ENCODE results near the gene TMEM95.

TMEM95 gene

DNA sequence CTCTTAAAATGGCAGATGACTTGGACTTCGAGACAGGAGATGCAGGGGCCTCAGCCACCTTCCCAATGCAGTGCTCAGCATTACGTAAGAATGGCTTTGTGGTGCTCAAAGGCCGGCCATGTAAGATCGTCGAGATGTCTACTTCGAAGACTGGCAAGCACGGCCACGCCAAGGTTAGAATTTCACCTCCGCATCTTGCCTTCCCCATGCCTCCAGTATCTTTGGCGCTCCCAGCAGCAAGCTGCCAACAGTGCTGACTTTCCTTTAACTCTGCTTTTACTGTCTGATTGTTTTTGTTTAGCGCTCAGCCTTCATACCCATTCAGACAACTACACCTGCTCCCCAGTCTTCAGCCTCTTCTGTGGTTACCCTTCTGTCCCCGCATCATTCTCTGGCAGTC is 45.3 kb upstream of the TMEM95 start:
- TF ChIP-seq, protein P1, sequence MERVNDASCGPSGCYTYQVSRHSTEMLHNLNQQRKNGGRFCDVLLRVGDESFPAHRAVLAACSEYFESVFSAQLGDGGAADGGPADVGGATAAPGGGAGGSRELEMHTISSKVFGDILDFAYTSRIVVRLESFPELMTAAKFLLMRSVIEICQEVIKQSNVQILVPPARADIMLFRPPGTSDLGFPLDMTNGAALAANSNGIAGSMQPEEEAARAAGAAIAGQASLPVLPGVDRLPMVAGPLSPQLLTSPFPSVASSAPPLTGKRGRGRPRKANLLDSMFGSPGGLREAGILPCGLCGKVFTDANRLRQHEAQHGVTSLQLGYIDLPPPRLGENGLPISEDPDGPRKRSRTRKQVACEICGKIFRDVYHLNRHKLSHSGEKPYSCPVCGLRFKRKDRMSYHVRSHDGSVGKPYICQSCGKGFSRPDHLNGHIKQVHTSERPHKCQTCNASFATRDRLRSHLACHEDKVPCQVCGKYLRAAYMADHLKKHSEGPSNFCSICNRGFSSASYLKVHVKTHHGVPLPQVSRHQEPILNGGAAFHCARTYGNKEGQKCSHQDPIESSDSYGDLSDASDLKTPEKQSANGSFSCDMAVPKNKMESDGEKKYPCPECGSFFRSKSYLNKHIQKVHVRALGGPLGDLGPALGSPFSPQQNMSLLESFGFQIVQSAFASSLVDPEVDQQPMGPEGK (CRISPR knock-in tag; IDR thresholded peaks at IDR 0.05; ENCODE audit: borderline replicate concordance), result no peak
- TF ChIP-seq BACH2 (CRISPR knock-in tag; IDR thresholded peaks at IDR 0.05; ENCODE audit: borderline replicate concordance) (no peak), ZFP30 (CRISPR knock-in tag; IDR thresholded peaks at IDR 0.05) (no peak), ZNF565 (CRISPR knock-in tag; conservative IDR thresholded peaks at IDR 0.05; ENCODE audit: low read depth) (no peak), OSR1 (CRISPR knock-in tag; IDR thresholded peaks at IDR 0.05) (no peak), ISL1 (CRISPR knock-in tag; IDR thresholded peaks at IDR 0.05) (no peak), GLIS3 (CRISPR knock-in tag; IDR thresholded peaks at IDR 0.05) (no peak), ARNTL (CRISPR knock-in tag; IDR thresholded peaks at IDR 0.05; ENCODE audit: borderline replicate concordance, low read depth) (no peak), SNAI2 (CRISPR knock-in tag; IDR thresholded peaks at IDR 0.05) (no peak), ESRRG (CRISPR knock-in tag; IDR thresholded peaks at IDR 0.05) (no peak), ZNF8 (CRISPR knock-in tag; IDR thresholded peaks at IDR 0.05) (no peak), ZFP3 (CRISPR knock-in tag; IDR thresholded peaks at IDR 0.05) (no peak)
- TF ChIP-seq, protein P2, sequence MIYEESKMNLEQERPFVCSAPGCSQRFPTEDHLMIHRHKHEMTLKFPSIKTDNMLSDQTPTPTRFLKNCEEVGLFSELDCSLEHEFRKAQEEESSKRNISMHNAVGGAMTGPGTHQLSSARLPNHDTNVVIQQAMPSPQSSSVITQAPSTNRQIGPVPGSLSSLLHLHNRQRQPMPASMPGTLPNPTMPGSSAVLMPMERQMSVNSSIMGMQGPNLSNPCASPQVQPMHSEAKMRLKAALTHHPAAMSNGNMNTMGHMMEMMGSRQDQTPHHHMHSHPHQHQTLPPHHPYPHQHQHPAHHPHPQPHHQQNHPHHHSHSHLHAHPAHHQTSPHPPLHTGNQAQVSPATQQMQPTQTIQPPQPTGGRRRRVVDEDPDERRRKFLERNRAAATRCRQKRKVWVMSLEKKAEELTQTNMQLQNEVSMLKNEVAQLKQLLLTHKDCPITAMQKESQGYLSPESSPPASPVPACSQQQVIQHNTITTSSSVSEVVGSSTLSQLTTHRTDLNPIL (CRISPR knock-in tag; IDR thresholded peaks at IDR 0.05; ENCODE audit: low read depth), result no peak
- ATAC-seq, result no peak

DNA sequence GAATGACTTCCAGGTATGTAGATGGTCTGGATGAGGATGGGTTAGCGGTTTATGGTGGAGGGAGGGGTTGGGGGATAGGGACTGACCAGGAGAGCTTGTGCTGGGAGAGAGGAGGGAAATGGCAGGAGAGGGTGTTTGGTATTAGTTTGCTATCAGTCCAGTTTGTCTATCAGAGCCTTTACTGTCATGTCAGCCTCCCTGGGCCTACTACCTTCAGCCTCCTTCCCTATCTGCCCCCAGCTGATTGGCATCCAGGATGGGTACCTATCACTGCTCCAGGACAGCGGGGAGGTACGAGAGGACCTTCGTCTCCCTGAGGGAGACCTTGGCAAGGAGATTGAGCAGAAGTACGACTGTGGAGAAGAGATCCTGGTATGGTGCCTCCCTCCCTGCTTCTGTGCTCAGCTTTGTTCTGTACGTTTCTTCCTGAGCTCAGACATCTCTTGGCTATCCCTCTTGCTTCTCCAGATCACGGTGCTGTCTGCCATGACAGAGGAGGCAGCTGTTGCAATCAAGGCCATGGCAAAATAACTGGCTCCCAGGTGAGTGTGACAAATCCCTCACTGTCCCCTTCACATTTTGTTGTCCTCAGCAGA is 43.7 kb upstream of the TMEM95 start:
- no peak for TF ChIP-seq PPARA (CRISPR knock-in tag; IDR thresholded peaks at IDR 0.05; ENCODE audit: borderline replicate concordance)
- TF ChIP-seq ZFP30 (CRISPR knock-in tag; IDR thresholded peaks at IDR 0.05), result no peak
- TF ChIP-seq, protein P2 (CRISPR knock-in tag; IDR thresholded peaks at IDR 0.05; ENCODE audit: low read depth), result no peak
- TF ChIP-seq ARNTL (CRISPR knock-in tag; IDR thresholded peaks at IDR 0.05; ENCODE audit: borderline replicate concordance, low read depth), result no peak
- no peak for TF ChIP-seq CSDC2 (CRISPR knock-in tag; IDR thresholded peaks at IDR 0.05)
- TF ChIP-seq, protein P3, sequence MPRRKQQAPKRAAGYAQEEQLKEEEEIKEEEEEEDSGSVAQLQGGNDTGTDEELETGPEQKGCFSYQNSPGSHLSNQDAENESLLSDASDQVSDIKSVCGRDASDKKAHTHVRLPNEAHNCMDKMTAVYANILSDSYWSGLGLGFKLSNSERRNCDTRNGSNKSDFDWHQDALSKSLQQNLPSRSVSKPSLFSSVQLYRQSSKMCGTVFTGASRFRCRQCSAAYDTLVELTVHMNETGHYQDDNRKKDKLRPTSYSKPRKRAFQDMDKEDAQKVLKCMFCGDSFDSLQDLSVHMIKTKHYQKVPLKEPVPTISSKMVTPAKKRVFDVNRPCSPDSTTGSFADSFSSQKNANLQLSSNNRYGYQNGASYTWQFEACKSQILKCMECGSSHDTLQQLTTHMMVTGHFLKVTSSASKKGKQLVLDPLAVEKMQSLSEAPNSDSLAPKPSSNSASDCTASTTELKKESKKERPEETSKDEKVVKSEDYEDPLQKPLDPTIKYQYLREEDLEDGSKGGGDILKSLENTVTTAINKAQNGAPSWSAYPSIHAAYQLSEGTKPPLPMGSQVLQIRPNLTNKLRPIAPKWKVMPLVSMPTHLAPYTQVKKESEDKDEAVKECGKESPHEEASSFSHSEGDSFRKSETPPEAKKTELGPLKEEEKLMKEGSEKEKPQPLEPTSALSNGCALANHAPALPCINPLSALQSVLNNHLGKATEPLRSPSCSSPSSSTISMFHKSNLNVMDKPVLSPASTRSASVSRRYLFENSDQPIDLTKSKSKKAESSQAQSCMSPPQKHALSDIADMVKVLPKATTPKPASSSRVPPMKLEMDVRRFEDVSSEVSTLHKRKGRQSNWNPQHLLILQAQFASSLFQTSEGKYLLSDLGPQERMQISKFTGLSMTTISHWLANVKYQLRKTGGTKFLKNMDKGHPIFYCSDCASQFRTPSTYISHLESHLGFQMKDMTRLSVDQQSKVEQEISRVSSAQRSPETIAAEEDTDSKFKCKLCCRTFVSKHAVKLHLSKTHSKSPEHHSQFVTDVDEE (CRISPR knock-in tag; IDR thresholded peaks at IDR 0.05), result no peak
- TF ChIP-seq ZNF8 (CRISPR knock-in tag; IDR thresholded peaks at IDR 0.05), result no peak
- TF ChIP-seq, protein P4, sequence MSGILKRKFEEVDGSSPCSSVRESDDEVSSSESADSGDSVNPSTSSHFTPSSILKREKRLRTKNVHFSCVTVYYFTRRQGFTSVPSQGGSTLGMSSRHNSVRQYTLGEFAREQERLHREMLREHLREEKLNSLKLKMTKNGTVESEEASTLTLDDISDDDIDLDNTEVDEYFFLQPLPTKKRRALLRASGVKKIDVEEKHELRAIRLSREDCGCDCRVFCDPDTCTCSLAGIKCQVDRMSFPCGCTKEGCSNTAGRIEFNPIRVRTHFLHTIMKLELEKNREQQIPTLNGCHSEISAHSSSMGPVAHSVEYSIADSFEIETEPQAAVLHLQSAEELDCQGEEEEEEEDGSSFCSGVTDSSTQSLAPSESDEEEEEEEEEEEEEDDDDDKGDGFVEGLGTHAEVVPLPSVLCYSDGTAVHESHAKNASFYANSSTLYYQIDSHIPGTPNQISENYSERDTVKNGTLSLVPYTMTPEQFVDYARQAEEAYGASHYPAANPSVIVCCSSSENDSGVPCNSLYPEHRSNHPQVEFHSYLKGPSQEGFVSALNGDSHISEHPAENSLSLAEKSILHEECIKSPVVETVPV (CRISPR knock-in tag; IDR thresholded peaks at IDR 0.05), result no peak
- TF ChIP-seq ZNF565 (CRISPR knock-in tag; conservative IDR thresholded peaks at IDR 0.05; ENCODE audit: low read depth), result no peak
- no peak for TF ChIP-seq RARB (CRISPR knock-in tag; IDR thresholded peaks at IDR 0.05)
- no peak for TF ChIP-seq ZFP3 (CRISPR knock-in tag; IDR thresholded peaks at IDR 0.05)
- TF ChIP-seq BACH2 (CRISPR knock-in tag; IDR thresholded peaks at IDR 0.05; ENCODE audit: borderline replicate concordance), result no peak
- no peak for TF ChIP-seq ZC3H10 (CRISPR knock-in tag; IDR thresholded peaks at IDR 0.05)
- no peak for TF ChIP-seq ZNF70 (CRISPR knock-in tag; IDR thresholded peaks at IDR 0.05)
- no peak for TF ChIP-seq TOX (CRISPR knock-in tag; IDR thresholded peaks at IDR 0.05; ENCODE audit: borderline replicate concordance)
- no peak for ATAC-seq
